ENCODE measurements around the gene ANO8.
"Not testable (repeated sequence)": the region's sequence is repeated elsewhere in the genome, so short reads cannot be mapped to it uniquely, and the experiment has no call there.

ANO8 gene, protein sequence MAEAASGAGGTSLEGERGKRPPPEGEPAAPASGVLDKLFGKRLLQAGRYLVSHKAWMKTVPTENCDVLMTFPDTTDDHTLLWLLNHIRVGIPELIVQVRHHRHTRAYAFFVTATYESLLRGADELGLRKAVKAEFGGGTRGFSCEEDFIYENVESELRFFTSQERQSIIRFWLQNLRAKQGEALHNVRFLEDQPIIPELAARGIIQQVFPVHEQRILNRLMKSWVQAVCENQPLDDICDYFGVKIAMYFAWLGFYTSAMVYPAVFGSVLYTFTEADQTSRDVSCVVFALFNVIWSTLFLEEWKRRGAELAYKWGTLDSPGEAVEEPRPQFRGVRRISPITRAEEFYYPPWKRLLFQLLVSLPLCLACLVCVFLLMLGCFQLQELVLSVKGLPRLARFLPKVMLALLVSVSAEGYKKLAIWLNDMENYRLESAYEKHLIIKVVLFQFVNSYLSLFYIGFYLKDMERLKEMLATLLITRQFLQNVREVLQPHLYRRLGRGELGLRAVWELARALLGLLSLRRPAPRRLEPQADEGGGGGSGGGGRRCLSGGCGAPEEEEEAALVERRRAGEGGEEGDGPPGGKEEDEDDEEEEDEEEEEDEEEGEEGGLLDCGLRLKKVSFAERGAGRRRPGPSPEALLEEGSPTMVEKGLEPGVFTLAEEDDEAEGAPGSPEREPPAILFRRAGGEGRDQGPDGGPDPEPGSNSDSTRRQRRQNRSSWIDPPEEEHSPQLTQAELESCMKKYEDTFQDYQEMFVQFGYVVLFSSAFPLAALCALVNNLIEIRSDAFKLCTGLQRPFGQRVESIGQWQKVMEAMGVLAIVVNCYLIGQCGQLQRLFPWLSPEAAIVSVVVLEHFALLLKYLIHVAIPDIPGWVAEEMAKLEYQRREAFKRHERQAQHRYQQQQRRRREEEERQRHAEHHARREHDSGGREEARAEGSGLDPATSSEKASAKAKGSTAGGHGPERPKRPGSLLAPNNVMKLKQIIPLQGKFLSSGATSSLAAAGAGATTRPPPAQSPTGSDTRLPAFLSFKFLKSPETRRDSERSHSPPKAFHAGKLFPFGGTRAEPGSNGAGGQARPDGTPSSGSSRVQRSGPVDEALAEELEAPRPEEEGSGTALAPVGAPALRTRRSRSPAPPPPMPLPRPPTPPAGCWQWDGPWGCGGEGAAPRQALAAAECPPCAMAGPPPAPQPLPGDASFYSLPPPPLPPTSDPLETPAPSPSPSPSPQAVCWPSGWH

GRCh38 chr19:17334414-17335409, at the start of gene ANO8:
TSS of gene ANO8 (minus strand) at chr19:17334855. CDS start at chr19:17334670, 185 bp downstream.
- peak; percentile 99 for DNase-seq

DNA sequence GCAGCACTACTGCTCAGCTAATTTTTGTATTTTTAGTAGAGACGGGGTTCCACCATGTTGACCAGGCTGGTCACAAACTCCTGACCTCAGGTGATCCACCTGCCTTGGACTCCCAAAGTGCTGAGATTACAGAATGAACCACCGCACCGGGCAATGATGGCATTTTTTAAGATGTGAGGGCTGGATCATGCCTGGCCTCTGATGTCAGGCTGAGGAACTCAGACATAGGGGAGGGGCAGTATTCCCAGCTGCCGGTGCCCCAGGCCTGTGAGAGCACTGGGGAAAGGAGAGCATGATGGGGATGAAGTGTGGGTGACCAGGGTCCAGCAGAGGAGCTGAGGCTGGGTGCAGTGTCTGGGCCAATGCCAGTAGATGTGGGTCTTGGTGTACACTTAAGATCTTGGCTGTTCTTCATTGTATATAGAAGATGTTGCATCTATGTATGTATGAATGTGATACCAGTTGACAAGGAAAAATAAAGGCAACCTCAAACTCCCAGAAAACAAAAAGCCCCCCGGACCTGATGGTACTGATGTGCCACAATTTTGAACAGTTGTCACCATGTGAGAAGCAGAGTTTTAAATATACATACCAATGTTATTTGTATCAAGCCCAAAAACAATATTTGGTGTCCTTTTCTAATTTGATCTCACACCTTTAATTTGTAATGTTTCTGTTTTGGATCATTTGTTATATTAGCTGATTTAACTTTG, 45.9 kb upstream of the ANO8 start:
- DNase-seq = no peak

DNA sequence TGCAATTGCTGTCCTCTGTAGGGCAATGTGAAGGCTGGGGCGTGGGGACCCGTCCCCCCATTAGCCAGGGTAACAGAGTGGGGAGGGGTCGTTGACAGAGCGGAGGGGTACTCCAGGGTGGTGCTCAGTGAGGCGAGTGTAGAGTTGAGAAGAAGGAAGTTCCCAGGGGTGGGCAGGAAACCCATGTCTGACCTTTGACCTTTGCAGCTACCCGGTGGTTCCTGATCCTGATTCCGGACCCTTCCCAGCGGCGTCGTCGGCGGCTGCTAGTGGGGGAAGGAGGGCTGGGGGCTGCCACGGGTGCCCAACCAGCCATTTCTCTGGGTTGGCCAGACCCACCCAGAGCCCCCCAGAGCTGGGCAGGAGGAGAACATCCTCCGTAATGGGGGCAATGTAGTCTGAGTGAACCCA, 44.6 kb upstream of the ANO8 start:
- no peak for DNase-seq

DNA sequence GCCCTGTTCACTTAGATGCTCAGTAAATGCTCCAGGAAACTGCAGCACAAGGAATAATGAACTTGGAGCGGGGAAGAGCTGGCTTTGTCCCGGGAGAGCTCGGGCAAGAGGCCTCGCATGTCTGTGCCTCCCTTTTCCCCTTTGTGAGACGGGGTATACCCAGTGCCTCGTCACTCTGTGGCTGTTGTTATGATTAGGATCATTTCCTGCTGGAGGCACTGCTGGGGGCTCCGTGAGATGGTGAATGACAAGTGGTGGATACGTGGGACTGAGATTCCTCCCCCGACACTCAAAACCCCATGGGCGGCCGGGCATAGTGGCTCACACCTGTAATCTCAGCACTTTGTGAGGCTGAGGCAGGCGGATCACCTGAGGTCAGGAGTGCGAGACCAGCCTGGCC, 43.6 kb upstream of the ANO8 start:
- no peak for DNase-seq

- no peak for DNase-seq
These were observed 42.4 kb upstream of the ANO8 start, which contains the start of gene PLVAP for GRCh38 chr19:17376935-17377600. TSS of gene PLVAP (minus strand) at chr19:17377342. CDS start at chr19:17377288, 54 bp downstream.

- no peak for DNase-seq
These were observed 35.5 kb upstream of the ANO8 start for GRCh38 chr19:17370026-17370587.

GRCh38 chr19:17365361-17365760, 30.7 kb upstream of the ANO8 start:
- DNase-seq = no peak

DNA sequence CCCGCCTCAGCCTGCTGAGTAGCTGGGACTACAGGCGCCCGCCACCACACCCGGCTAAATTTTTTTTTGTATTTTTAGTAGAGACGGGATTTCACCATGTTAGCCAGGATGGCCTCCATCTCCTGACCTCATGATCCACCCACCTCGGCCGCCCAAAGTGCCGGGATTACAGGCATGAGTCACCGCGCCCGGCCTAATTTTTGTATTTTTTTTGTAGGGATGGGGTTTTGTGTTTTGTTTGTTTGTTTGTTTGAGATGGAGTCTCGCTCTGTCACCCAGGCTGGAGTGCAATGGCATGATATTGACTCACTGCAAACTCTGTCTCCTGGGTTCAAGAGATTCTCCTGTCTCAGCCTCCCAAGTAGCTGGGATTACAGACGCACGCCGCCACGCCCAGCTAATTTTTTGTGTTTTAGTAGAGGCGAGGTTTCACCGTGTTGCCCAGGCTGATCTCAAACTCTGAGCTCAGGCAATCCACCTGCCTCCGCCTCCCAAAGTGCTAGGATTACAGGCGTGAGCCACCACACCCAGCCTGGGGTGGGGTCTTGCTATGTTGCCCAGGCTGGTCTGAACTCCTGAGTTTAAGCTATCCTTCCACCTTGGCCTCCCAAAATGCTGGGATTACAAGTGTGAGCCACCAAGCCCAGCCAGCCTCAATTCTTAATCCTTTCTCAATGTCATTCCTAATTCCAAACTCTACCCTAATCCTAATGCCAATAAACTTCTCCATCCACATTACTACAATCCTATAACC, 29.4 kb upstream of the ANO8 start:
- not testable (repeated sequence) for DNase-seq

DNA sequence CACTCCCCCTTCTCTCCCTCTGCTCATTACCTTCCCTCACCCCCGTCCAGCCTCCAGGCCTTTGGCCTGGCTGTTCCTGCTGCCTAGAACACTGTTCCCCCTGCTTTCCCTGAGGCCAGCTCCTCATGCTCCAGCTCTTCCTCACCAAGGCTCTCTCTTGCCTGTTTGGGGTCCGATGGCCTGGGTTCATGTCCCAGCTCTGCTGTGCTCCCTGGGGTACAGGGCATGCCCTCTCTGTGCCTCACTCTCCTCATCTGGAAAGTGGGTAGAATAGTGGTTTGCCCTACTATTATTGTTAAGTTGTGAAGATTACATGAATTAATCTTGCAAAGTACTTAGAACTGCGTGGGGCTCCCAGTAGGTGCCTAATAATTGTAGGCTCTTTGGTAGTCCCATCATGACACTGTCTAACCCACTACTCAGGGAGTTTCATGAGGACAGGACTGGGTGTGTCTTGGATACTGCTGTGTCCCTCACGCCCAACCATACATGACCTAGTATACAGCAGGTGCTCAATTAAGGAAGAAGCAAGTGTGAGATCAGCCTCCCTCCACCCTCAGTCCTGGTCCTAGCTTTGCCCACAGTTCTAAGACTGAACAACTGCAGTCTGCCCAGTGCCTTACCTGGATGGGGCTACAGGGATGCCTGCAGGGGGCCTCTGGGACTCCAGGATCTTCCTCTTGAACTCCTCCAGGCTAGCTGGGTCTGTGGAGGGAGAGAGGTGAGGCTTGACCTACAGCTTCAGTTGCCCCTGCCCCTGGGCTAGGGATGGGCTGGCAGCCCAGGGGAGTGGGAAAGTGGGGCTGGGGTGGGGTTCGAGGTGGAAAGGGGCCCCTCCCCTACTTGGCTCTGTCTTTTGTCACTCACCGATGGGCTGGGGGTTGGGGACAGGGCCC, 25.5 kb upstream of the ANO8 start:
- DNase-seq = no peak

- DNase-seq = no peak
These were observed 23.7 kb upstream of the ANO8 start for GRCh38 chr19:17358395-17358794.

DNA sequence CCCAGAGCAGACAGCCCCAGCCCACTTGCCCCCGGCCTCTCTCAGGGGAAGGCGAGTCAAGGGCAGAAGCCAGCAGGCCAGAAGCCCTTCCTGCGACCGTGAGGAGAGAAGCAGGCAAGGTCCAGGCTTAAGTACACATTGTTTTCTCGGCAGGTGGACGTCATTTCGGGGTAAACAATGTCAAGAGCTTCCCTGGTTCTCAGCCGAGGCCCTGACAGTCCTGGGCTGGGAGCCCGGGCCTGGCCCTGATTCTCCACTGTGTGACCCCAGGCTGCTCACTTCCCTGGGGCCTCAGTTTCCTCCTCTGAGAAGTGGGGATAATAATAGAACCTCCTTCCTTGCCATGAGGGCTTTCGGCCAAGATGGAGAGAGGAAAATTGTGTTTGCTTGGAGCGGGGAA, 23.1 kb upstream of the ANO8 start:
- no peak for DNase-seq

GRCh38 chr19:17357078-17357666, 22.5 kb upstream of the ANO8 start:
- DNase-seq = no peak

DNA sequence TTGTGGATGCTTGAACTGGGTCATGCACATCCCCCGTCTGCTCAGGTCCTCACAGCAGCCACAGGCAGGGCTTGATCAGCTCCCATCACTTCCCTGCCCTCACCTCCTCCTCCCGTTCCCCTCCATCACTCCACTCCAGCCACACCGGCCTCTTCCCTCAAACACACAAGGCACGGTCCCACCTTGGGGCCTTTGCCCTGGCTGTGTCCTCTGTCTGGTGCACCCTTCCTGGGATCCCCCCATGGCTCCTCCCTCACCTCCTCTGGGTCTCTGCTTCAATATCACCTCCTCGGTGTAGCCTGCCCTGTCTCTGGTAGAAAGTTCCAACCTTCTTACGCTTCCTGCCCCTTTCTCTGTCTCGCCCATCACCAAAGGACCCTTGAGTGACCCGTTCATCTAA, 18.7 kb upstream of the ANO8 start:
- no peak for DNase-seq

DNA sequence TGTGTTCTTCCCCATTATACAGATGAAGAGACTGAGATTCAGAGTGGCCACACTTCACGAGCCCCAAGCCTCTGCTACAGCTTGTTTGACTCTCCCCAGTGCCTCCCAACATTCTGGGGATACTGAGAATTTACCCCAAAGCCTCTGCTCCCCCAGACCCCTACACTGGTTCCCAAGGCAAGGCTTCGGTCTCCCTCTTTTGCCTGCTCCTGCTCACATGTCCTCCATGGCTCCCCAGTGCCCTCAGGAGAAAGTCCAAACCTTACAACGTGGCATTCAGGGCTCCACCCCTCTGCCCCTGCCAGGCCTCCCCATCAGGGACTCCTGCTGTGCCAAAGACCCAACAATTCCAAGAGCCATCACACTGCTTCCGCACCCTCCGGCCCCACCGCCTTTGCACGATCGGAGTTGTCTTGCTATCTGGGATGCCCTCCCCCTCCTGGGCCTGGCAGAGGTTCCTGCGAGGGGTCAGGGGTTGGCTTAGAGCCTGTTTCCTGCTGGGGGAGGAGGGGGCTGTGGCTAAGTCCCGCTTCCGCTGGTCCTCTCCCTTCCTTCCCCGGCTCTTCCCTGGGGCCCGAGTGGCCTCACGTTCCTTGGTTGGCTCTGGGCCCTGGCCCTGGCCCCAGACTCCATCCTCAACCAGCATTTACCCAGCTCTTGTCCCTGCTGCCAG, 18.1 kb upstream of the ANO8 start:
- no peak for DNase-seq

DNA sequence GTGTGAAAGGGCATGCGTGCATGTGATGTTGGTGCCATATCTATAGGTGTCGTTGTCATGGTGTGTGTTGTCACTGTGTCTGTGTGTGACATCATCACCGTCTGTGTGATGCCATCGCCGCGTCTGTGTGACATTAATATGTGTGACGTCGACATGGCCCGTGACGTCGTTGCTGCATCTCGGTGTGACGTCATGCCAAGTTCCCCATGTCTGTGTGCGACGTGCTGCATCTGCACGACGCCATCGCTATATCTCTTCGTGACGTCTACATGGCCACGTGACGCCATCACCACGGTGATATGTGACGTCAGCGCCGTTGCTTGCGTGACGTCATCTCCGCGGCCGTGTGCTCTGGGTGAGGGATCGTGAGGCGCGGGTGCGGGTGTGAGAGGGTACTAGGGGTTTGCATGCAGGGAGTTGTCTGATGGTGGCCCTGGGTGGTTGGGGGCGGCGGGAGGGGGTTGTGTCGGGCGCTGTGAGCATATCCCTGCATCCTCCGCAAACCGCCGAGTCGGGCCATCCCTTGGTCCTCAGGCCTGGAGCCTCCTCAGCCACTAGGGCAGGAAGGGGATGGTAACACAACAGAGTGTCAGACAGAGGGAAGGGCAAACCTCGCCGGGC, 17.3 kb upstream of the ANO8 start:
- no peak for DNase-seq

- DNase-seq = no peak
These were observed 14.0 kb upstream of the ANO8 start for GRCh38 chr19:17348700-17349099.

DNA sequence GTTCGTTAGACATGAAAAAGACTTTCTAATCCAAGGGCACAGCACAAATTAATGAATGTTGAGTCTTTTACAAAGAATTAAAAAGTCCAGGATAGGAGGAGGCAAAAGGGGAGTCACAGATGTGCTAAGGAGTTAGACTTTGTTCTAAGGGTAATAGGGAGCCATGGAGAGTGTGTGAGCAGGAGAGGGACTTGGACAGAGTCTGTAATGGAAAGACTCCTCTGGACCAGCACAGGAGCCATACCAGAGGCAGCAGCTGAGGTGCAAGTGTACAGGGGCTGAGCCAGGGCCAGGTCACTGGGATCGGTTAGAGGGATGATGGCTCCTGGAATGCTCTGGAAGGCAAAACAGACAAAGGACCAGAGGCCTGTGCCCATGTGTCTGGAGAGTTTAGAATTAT, 13.2 kb upstream of the ANO8 start:
- DNase-seq = no peak
